BJ (cell line): Measurements from ENCODE around the gene DLAT. TPM values are rescaled to one million over a fixed set of nuclear protein-coding genes. Genes with fewer than 3 reads are reported as not detected.
"Not testable (repeated sequence)": the region's sequence is repeated elsewhere in the genome, so short reads cannot be mapped to it uniquely, and the experiment has no call there.

Experiments used
- CTCF ChIA-PET: fragments of 350-600 bp; formaldehyde crosslinking; extraction: SDS; loops from one replicate; lab custom pipeline; 2021; ENCODE audit warnings: antibody characterized with exemption, inconsistent platforms; lab: Yijun Ruan, JAX
- POLR2A ChIA-PET: fragments of 300-600 bp; sonication (Branson Sonifier 250); formaldehyde crosslinking; extraction: SDS; loops from one replicate; lab custom pipeline; 2021; ENCODE audit warnings: antibody characterized with exemption; lab: Charles Lee
- DNase-seq: peaks from one replicate; pipeline ENCODE4 v3.0.0-alpha.2; 2011; ENCODE audit warnings: low read depth
- H3K27me3 ChIP-seq: 2 replicates; pipeline ENCODE4 v1.6.0; 2011; ENCODE audit warnings: low read length; ENCODE audit not compliant: control insufficient read depth, insufficient read depth
- H3K36me3 ChIP-seq: 2 replicates; pipeline ENCODE4 v1.5.1; 2011; ENCODE audit warnings: low read length; ENCODE audit not compliant: control insufficient read depth, insufficient read depth
- H3K4me3 ChIP-seq: 2 replicates; pipeline ENCODE4 v1.5.1; 2011; ENCODE audit warnings: low read depth, mild to moderate bottlenecking, control low read depth, low read length
- polyA plus RNA-seq: library from polyadenylated mRNA; depleted of rRNA; stranded (reverse); fragments of >200 nt; gene quantifications from 2 replicates; pipeline ENCODE4 v1.2.3, GENCODE V29; 2011
- TF ChIP-seq, protein P1 (sequence below): IDR thresholded peaks from 2 replicates; pipeline ENCODE4 v1.5.1; 2011; ENCODE audit warnings: low read depth, mild to moderate bottlenecking, control low read depth, inconsistent platforms, low read length, moderate library complexity; ENCODE audit not compliant: insufficient read depth

DLAT gene
- polyA plus RNA-seq, 1 experiment, result 19.8 TPM

GRCh38 chr11:112024178-112024772 is 933 bp upstream of the DLAT start:
- TF ChIP-seq, protein P1, sequence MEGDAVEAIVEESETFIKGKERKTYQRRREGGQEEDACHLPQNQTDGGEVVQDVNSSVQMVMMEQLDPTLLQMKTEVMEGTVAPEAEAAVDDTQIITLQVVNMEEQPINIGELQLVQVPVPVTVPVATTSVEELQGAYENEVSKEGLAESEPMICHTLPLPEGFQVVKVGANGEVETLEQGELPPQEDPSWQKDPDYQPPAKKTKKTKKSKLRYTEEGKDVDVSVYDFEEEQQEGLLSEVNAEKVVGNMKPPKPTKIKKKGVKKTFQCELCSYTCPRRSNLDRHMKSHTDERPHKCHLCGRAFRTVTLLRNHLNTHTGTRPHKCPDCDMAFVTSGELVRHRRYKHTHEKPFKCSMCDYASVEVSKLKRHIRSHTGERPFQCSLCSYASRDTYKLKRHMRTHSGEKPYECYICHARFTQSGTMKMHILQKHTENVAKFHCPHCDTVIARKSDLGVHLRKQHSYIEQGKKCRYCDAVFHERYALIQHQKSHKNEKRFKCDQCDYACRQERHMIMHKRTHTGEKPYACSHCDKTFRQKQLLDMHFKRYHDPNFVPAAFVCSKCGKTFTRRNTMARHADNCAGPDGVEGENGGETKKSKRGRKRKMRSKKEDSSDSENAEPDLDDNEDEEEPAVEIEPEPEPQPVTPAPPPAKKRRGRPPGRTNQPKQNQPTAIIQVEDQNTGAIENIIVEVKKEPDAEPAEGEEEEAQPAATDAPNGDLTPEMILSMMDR, result no peak
- DNase-seq, result no peak
- ChIA-PET POLR2A (no interaction called here), CTCF (no interaction called here)
- Histone ChIP-seq H3K36me3 (peaks cover 3% of the 10 kb centered on the region), H3K4me3 (peak overlapping the region; percentile 80), H3K27me3 (no peaks in the 10 kb centered on the region)

DNA sequence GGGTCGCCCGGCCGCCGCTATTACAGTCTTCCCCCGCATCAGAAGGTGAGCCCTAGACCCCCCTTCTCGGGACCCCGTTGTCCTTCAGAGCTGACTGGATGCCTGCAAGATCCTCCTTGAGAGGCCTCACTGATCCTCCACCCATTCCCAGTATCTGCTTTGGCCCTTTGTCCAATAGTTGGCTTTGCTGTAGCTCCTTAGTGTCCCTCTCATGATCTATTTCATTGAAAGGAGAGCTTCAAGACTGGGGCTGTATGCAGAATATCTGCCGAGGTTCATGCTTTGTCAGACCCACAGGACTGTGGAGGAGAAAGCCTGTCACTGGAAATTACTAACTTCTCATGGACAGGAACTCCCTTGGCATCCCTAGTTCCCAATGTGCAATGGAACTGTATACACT is 499 bp downstream of the DLAT start:
- no peak for DNase-seq
- peak overlapping the region; percentile 80 for H3K4me3 ChIP-seq
- POLR2A ChIA-PET, result interaction anchor here (0.5 kb wide), 1 partner anchor 10 kb away, joined by 4 read pairs; no protein-coding TSS in a partner anchor
- CTCF ChIA-PET, result no interaction called here
- TF ChIP-seq, protein P1, result no peak
- H3K27me3 ChIP-seq, result no peaks in the 10 kb centered on the region
- H3K36me3 ChIP-seq, result peaks cover 2% of the 10 kb centered on the region

GRCh38 chr11:112026784-112027410 is 1.7 kb downstream of the DLAT start:
- DNase-seq, CTCF ChIA-PET, H3K27me3 ChIP-seq, H3K4me3 ChIP-seq, POLR2A ChIA-PET, H3K36me3 ChIP-seq: not testable (repeated sequence)

DNA sequence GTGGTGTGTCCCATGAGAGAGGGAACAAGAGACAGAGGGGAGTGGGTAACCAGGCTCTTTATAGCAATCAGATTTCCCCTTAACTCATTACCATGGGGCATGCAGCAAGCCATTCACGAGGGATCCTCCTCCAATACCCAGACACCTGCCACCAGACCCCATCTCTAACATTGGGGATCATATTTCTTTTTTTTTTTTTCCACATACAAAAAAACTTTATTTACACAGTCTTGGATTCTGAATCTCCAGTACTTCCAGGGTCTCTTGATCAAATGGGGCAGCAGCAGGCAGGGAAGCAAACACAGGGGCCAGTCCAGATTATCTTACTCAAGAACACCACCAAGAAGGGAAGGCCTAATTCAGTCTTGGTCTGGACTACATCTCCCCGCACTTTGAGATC is 4.3 kb downstream of the DLAT start:
- H3K27me3 ChIP-seq, result no peaks in the 10 kb centered on the region

DNA sequence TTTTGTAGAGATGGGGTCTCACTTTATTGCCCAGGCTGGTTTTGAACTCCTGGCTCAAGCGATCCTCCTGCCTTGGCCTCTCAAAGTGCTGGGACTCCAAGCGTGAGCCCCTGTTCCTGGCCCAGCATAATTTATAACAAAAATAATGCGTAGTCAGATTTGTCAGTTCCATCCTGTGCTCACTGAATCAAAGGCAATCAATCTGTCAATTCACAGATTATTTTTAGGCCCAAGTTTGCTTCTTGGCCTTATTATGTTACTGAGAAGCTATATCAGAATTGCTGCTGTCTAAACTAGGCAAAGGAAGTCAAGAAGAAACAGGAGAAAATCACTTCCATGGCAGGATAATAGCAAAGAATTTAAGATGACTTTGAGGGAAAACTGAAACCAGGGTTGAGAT is 8.7 kb downstream of the DLAT start:
- TF ChIP-seq, protein P1, result no peak
- H3K27me3 ChIP-seq, result no peaks in the 10 kb centered on the region; the same call in 1 of the 2 replicates
- DNase-seq, result no peak
- H3K4me3 ChIP-seq, result no peak overlapping the region
- CTCF ChIA-PET, result no interaction called here
- POLR2A ChIA-PET, result no interaction called here
- H3K36me3 ChIP-seq, result peaks cover 4% of the 10 kb centered on the region

More for the DNA sequence above, 4.3 kb downstream of the DLAT start:
- no peak overlapping the region for H3K4me3 ChIP-seq
- POLR2A ChIA-PET, result no interaction called here
- CTCF ChIA-PET, result no interaction called here
- no peak for DNase-seq
- TF ChIP-seq, protein P1, result no peak
- H3K36me3 ChIP-seq, result peaks cover 2% of the 10 kb centered on the region

DNA sequence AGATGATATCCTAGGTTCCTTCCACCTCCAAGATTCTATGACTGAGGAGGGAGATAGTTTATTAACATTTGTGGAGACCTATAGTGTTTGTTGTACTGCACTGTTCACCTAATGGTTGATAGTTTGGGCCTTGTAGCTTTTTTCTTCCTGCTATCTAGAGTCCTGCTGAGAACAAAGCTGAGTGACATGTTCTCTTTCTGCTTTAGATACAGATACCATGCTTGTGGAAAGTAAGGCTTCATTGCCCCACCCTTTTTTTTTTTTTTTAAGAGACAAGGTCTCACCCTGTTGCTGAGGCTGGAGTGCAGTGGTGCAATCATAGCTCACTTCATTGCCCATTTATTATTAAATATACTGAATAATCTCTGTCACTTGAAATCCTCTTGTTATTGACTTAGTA is 12.3 kb downstream of the DLAT start:
- H3K27me3 ChIP-seq, result no peaks in the 10 kb centered on the region; the same call in 1 of the 2 replicates
- H3K4me3 ChIP-seq, result no peak overlapping the region
- ChIA-PET CTCF (no interaction called here), POLR2A (no interaction called here)
- TF ChIP-seq, protein P1, result no peak
- H3K36me3 ChIP-seq, result peaks cover 2% of the 10 kb centered on the region; the same call in 1 of the 2 replicates
- DNase-seq, result no peak
